K562 (cell line): Measurements from ENCODE around the gene ZDHHC5. TPM values are rescaled to one million over a fixed set of nuclear protein-coding genes. Genes with fewer than 3 reads are reported as not detected.

ENCODE experiments used
- ATAC-seq: fragments of 200-7000 bp; cut with Tn5 transposase; 3 replicates; pipeline ENCODE4 v1.9.1; 2020; ENCODE audit warnings: moderate library complexity
- BruUV-seq: library from RNA; stranded (reverse); fragments of 400-500 nt; replicated peaks from 2 replicates; lab custom pipeline; 2021; lab: Mats Ljungman, UMichigan
- CTCF ChIA-PET: fragments of 300-600 bp; formaldehyde crosslinking; extraction: SDS; loops from one replicate; lab custom pipeline; 2021; ENCODE audit warnings: low intra/inter-chr PET ratio; lab: Yijun Ruan, JAX
- POLR2A ChIA-PET: fragments of 300-600, 350-650 bp; sonication (Branson Sonifier 250); formaldehyde crosslinking; extraction: SDS; loops from one replicate; lab custom pipeline; 2021; ENCODE audit warnings: antibody characterized with exemption, inconsistent platforms; lab: Yijun Ruan, JAX
- DNase-seq, 4 experiments: peaks; one replicate each; pipeline versions ENCODE4 v3.0.0 to v3.0.0-alpha.2; 2011 to 2018; ENCODE audit warnings: low spot score in 3 of 4, mixed read lengths in 3 of 4; ENCODE audit errors: extremely low read depth in 1 of 4
- FAIRE-seq: peaks from 2 replicates; lab custom pipeline; 2011; peaks lifted over from hg19 to GRCh38; lab: Jason Lieb, UNC
- H2AFZ ChIP-seq: 2 replicates; pipeline ENCODE4 v1.6.0; 2011; ENCODE audit warnings: low read depth, low read length, control low read depth, inconsistent platforms
- H3K27ac ChIP-seq: fragments of 200-600 bp; 3 replicates; pipeline ENCODE4 v1.8.0; 2011; ENCODE audit warnings: low read depth, mild to moderate bottlenecking, control low read depth, inconsistent platforms, low read length, moderate library complexity, mixed read lengths; ENCODE audit errors: extremely low read depth
- H3K27me3 ChIP-seq, 2 experiments: fragments of 300-600 bp in 1 of 2; 2 replicates in 1 of 2; 3 replicates in 1 of 2; pipeline versions ENCODE4 v1.6.0 to v1.8.0; 2011; ENCODE audit warnings: inconsistent platforms in 2 of 2, low read length in 2 of 2, mild to moderate bottlenecking in 1 of 2, mixed read lengths in 1 of 2, moderate library complexity in 1 of 2; ENCODE audit not compliant: control insufficient read depth in 2 of 2, insufficient read depth in 2 of 2
- H3K36me3 ChIP-seq: fragments of 300-600 bp; 3 replicates; pipeline ENCODE4 v1.8.0; 2011; ENCODE audit warnings: mild to moderate bottlenecking, low read length, inconsistent platforms; ENCODE audit not compliant: control insufficient read depth, insufficient read depth
- H3K4me1 ChIP-seq, 2 experiments: fragments of 200-600 bp in 1 of 2; replicated peaks in 1 of 2; 2 replicates in 1 of 2; 3 replicates in 1 of 2; pipeline versions ENCODE4 v1.5.1 to v1.8.0; 2011; ENCODE audit warnings: inconsistent platforms in 2 of 2, low read length in 2 of 2, mild to moderate bottlenecking in 1 of 2, mixed read lengths in 1 of 2, moderate library complexity in 1 of 2; ENCODE audit not compliant: control insufficient read depth in 2 of 2, insufficient read depth in 2 of 2
- H3K4me2 ChIP-seq: 2 replicates; pipeline ENCODE4 v1.6.1; 2011; ENCODE audit warnings: low read length, control low read depth, inconsistent platforms, mixed read lengths; ENCODE audit not compliant: insufficient read depth
- H3K4me3 ChIP-seq: fragments of 200-600 bp; sonication (generic), shearing (Covaris generic); 2 replicates; pipeline ENCODE4 v1.5.1; 2016; ENCODE audit warnings: control low read depth, inconsistent platforms
- H3K79me2 ChIP-seq: fragments of 200-600 bp; 3 replicates; pipeline ENCODE4 v1.8.0; 2011; ENCODE audit warnings: low read length, inconsistent platforms; ENCODE audit not compliant: control insufficient read depth, insufficient read depth
- H3K9ac ChIP-seq, 2 experiments: 2 replicates each; pipeline versions ENCODE4 v1.6.0 to v1.6.1; 2011; ENCODE audit warnings: low read depth in 2 of 2, low read length in 2 of 2, control low read depth in 1 of 2, inconsistent platforms in 1 of 2, mild to moderate bottlenecking in 1 of 2, mixed read lengths in 1 of 2; ENCODE audit not compliant: insufficient read depth in 1 of 2
- H3K9me1 ChIP-seq: one replicate; pipeline ENCODE4 v1.6.0; 2011; ENCODE audit warnings: inconsistent platforms, mild to moderate bottlenecking, low read length, moderate library complexity; ENCODE audit not compliant: control insufficient read depth, insufficient read depth
- H3K9me3 ChIP-seq: replicated peaks from 2 replicates; pipeline ENCODE4 v1.5.1; 2011; ENCODE audit warnings: low read depth, low read length, inconsistent platforms; ENCODE audit not compliant: control insufficient read depth, insufficient read depth
- H4K20me1 ChIP-seq: replicated peaks from 2 replicates; pipeline ENCODE4 v1.6.1; 2011; ENCODE audit warnings: low read length, inconsistent platforms, mixed read lengths; ENCODE audit not compliant: control insufficient read depth, insufficient read depth
- ID3 ChIP-seq, 2 experiments: fragments of 250-450 bp in 1 of 2; fragments of 450-650 bp in 1 of 2; sonication (Bioruptor Pico) in 1 of 2; IDR thresholded peaks; 2 replicates each; pipeline versions ENCODE4 v1.6.1 to v1.8.0; 2016 to 2021; ENCODE audit warnings: mild to moderate bottlenecking in 2 of 2, moderate library complexity in 2 of 2, missing compliant biosample characterization in 1 of 2, missing genetic modification characterization in 1 of 2
- LEF1 ChIP-seq: fragments of 450-650 bp; IDR thresholded peaks from 2 replicates; pipeline ENCODE4 v1.6.1; 2016; ENCODE audit warnings: mild to moderate bottlenecking
- ZBTB12 ChIP-seq: fragments of 250-450 bp; sonication (Bioruptor Pico); IDR thresholded peaks from 2 replicates; pipeline ENCODE4 v1.4.0; 2020
- ZNF197 ChIP-seq: fragments of 200-800 bp; sonication (Bioruptor generic); IDR thresholded peaks from 2 replicates; pipeline ENCODE4 v1.6.1; 2016; ENCODE audit warnings: low read depth, missing genetic modification characterization, missing compliant biosample characterization
- ZNF551 ChIP-seq: fragments of 250-450 bp; sonication (Bioruptor Pico); IDR thresholded peaks from 2 replicates; pipeline ENCODE4 v1.5.0; 2021; ENCODE audit warnings: mild to moderate bottlenecking, moderate library complexity
- WGBS: fragments of 100-300 bp; shearing (Covaris generic); methylation state at CpG from one replicate; pipeline ENCODE4 v1.1.6; 2016; ENCODE audit warnings: low coverage, mixed read lengths; ENCODE audit not compliant: insufficient coverage; ENCODE audit errors: missing lambda C conversion rate; 5-methylcytosine and 5-hydroxymethylcytosine counted together
- in situ Hi-C: fragments of 300-500 bp; cut with MboI; formaldehyde crosslinking; loops from 4 replicates; pipeline ENCODE4 v1.15.0; 2018; ENCODE audit warnings: inconsistent platforms, mixed read lengths
- intact Hi-C: fragments of 100-400 bp; cut with micrococcal nuclease; formaldehyde crosslinking; loops from 2 replicates; pipeline ENCODE4 v1.14.2; 2022
- polyA plus RNA-seq, 8 experiments: library from polyadenylated mRNA; depleted of rRNA in 4 of 8; stranded (reverse) in 5 of 8; unstranded in 3 of 8; fragments of >200 nt; fragmentation: Nextera tagmentation in 2 of 8; fragmentation: Illumina TruSeq in 1 of 8; extraction: Ambion mirVana in 2 of 8; extraction: Trizol in 1 of 8; gene quantifications; 2 replicates each; pipeline versions ENCODE4 v1.2.1 to v1.2.3, GENCODE V29; 2011 to 2014; ENCODE audit warnings: inconsistent platforms in 1 of 8, missing spikeins in 1 of 8
- total RNA-seq, 7 experiments: library from RNA; depleted of rRNA in 6 of 7; stranded (reverse); fragments of >200 nt in 6 of 7; fragmentation: Illumina TruSeq in 2 of 7; extraction: Trizol in 2 of 7; gene quantifications; 2 replicates each; pipeline versions ENCODE4 v1.2.1 to v1.2.3, GENCODE V29; 2011 to 2021; ENCODE audit warnings: low replicate concordance in 1 of 7

The ZDHHC5 gene
- total and polyA plus RNA-seq, 9 of the 15 experiments (the other 6 are each of a cell fraction or from before 2014, with no cell fraction given): 3.8 to 64.2 (median 35.9) TPM

GRCh38 chr11:57624864-57625263, 43.0 kb upstream of the ZDHHC5 start:
- CTCF ChIA-PET: no interaction called here

More at GRCh38 chr11:57624864-57625263, 43.0 kb upstream of the ZDHHC5 start:
- Histone ChIP-seq H3K9ac (no peak overlapping the region), H3K9me3 (0 out of 2 replicates have a peak, but pooled peaks cover 1% of the 10 kb centered on the region), H3K27me3 (peaks cover 11 to 12% of the 10 kb centered on the region in 2 experiments; a peak in 4 of 5 replicates), H3K4me2 (no peak overlapping the region), H3K9me1 (no peaks in the 10 kb centered on the region), H3K27ac (no peak overlapping the region), H3K36me3 (no peaks in the 10 kb centered on the region), H3K4me3 (no peak overlapping the region), H4K20me1 (no peaks in the 10 kb centered on the region), H3K4me1 (no peaks in the 10 kb centered on the region), H2AFZ (no peak overlapping the region)
- intact Hi-C loops: no loop called here
- ATAC-seq (no peak), DNase-seq (no peak), FAIRE-seq (no peak)
- POLR2A ChIA-PET: interaction anchor here (1.4 kb wide), 1 partner anchor 11 kb away, joined by 4 read pairs; no protein-coding TSS in a partner anchor
- in situ Hi-C loops: no loop called here
- 0% methylated on average over 2 of the region's 2 CpGs for WGBS
- TF ChIP-seq ZBTB12: no peak
- TF ChIP-seq ID3 (CRISPR knock-in tag; IDR thresholded peaks at IDR 0.05): no peak
- TF ChIP-seq ID3 (tag; IDR thresholded peaks at IDR 0.05): no peak
- TF ChIP-seq ZNF197: no peak
- no peak for TF ChIP-seq LEF1
- no peak for TF ChIP-seq ZNF551 (CRISPR knock-in tag)
- TF ChIP-seq, all 486 proteins: peak for 0
- H3K79me2 ChIP-seq: no peaks in the 10 kb centered on the region
- BruUV-seq: no TSS peak
